Measurements from ENCODE around the gene IPO9.

The IPO9 gene

GRCh38 chr1:201917362-201918033, 88.5 kb downstream of the IPO9 start:
- peak; percentile 64 for DNase-seq (ENCODE audit: low spot score)
- ChIA-PET POLR2A (ENCODE audit: low non-redundant PET) (no interaction called here), CTCF (interaction anchor here (0.5 to 1.7 kb wide), 6 partner anchors 22 to 380 kb away, joined by 3 to 9 read pairs (median 3); no protein-coding TSS in a partner anchor)
- no peak for TF ChIP-seq CTCF (conservative IDR thresholded peaks at IDR 0.05; ENCODE audit: low read depth)
- H3K27ac ChIP-seq, result peak overlapping the region; percentile 4; the same call in 1 of the 2 replicates

- TF ChIP-seq CTCF (conservative IDR thresholded peaks at IDR 0.05; ENCODE audit: low read depth), result no peak
- DNase-seq (ENCODE audit: low spot score), result no peak
- POLR2A ChIA-PET (ENCODE audit: low non-redundant PET), result no interaction called here
- CTCF ChIA-PET, result interaction anchor here (1.1 to 1.7 kb wide), 2 partner anchors 23 to 381 kb away, joined by 3 to 9 read pairs; no protein-coding TSS in a partner anchor
- H3K27ac ChIP-seq, result no peak overlapping the region
Observed at GRCh38 chr1:201918343-201918742, 89.4 kb downstream of the IPO9 start.

GRCh38 chr1:201921952-201922558, 93.1 kb downstream of the IPO9 start:
- DNase-seq (ENCODE audit: low spot score), result no peak
- ChIA-PET POLR2A (ENCODE audit: low non-redundant PET) (no interaction called here), CTCF (no interaction called here)
- TF ChIP-seq CTCF (conservative IDR thresholded peaks at IDR 0.05; ENCODE audit: low read depth), result no peak
- no peak overlapping the region for H3K27ac ChIP-seq

- ChIA-PET CTCF (interaction anchor here (0.7 to 0.8 kb wide), 3 partner anchors 75 to 894 kb away, joined by 3 to 5 read pairs (median 4); no protein-coding TSS in a partner anchor), POLR2A (ENCODE audit: low non-redundant PET) (interaction anchor here (0.6 kb wide), 1 partner anchor 11 kb away, joined by 13 read pairs; no protein-coding TSS in a partner anchor)
- H3K27ac ChIP-seq, result no peak overlapping the region
- no peak for DNase-seq (ENCODE audit: low spot score)
- TF ChIP-seq CTCF (conservative IDR thresholded peaks at IDR 0.05; ENCODE audit: low read depth), result no peak
Observed at GRCh38 chr1:201925301-201925567, 96.3 kb downstream of the IPO9 start.

- DNase-seq (ENCODE audit: low spot score), result no peak
- H3K27ac ChIP-seq, result no peak overlapping the region
- ChIA-PET POLR2A (ENCODE audit: low non-redundant PET) (no interaction called here), CTCF (interaction anchor here (0.7 to 1.0 kb wide), 2 partner anchors 24 to 30 kb away, joined by 3 read pairs; no protein-coding TSS in a partner anchor)
- TF ChIP-seq CTCF (conservative IDR thresholded peaks at IDR 0.05; ENCODE audit: low read depth), result no peak
Observed at GRCh38 chr1:201925981-201926645, 97.2 kb downstream of the IPO9 start.

- CTCF ChIA-PET, result interaction anchor here (0.6 kb wide), 1 partner anchor 40 kb away, joined by 5 read pairs; no protein-coding TSS in a partner anchor
- TF ChIP-seq CTCF (conservative IDR thresholded peaks at IDR 0.05; ENCODE audit: low read depth), result no peak
- POLR2A ChIA-PET (ENCODE audit: low non-redundant PET), result interaction anchor here (0.6 kb wide), 1 partner anchor 60 kb away, joined by 3 read pairs; no protein-coding TSS in a partner anchor
- DNase-seq (ENCODE audit: low spot score), result no peak
- H3K27ac ChIP-seq, result no peak overlapping the region
Observed at GRCh38 chr1:201928266-201928665, 99.3 kb downstream of the IPO9 start.
